Panc1 (cell line): Measurements from ENCODE around the gene PAX7. TPM values are rescaled to one million over a fixed set of nuclear protein-coding genes. Genes with fewer than 3 reads are reported as not detected.
A peak's percentile ranks its signal among the peaks of the same experiment; 100 is the strongest.

Experiments
- ATAC-seq: fragments of 200-7000 bp; cut with Tn5 transposase; 2 replicates; pipeline ENCODE4 v1.9.1; 2020; ENCODE audit warnings: mild to moderate bottlenecking, moderate library complexity
- BruUV-seq: library from RNA; stranded (reverse); fragments of 400-500 nt; replicated peaks from 2 replicates; lab custom pipeline; 2021; lab: Mats Ljungman, UMichigan
- CTCF ChIA-PET: fragments of 300-600 bp; sonication (Branson Sonifier 250); formaldehyde crosslinking; loops from one replicate; lab custom pipeline; 2022; ENCODE audit warnings: antibody characterized with exemption; lab: Charles Lee
- POLR2A ChIA-PET: fragments of 300-600 bp; sonication (Branson Sonifier 250); formaldehyde crosslinking; loops from one replicate; lab custom pipeline; 2022; ENCODE audit warnings: antibody characterized with exemption; lab: Charles Lee
- DNase-seq: peaks from one replicate; pipeline ENCODE4 v3.0.0-alpha.2; 2010; ENCODE audit warnings: low read depth, low spot score
- H3K27ac ChIP-seq: 2 replicates; pipeline ENCODE4 v1.5.1; 2011; ENCODE audit warnings: mild to moderate bottlenecking, low read length, inconsistent platforms
- H3K27me3 ChIP-seq: fragments of 200-500 bp; sonication (Bioruptor generic); 2 replicates; pipeline ENCODE4 v1.6.0; 2014; ENCODE audit warnings: low read length, inconsistent platforms; ENCODE audit not compliant: control insufficient read depth, insufficient read depth
- H3K36me3 ChIP-seq: fragments of 200-500 bp; sonication (Bioruptor generic); 2 replicates; pipeline ENCODE4 v1.5.1; 2014; ENCODE audit warnings: inconsistent platforms, mild to moderate bottlenecking, low read length, moderate library complexity; ENCODE audit not compliant: control insufficient read depth, insufficient read depth
- H3K4me1 ChIP-seq: 2 replicates; pipeline ENCODE4 v1.5.1; 2011; ENCODE audit warnings: inconsistent platforms, mild to moderate bottlenecking, low read length, moderate library complexity; ENCODE audit not compliant: control insufficient read depth, insufficient read depth
- H3K4me3 ChIP-seq, 2 experiments: 2 replicates each; pipeline ENCODE4 v1.5.1; 2011 to 2012; ENCODE audit warnings: low read depth in 2 of 2, low read length in 2 of 2, mild to moderate bottlenecking in 2 of 2, inconsistent platforms in 1 of 2, moderate library complexity in 1 of 2
- H3K9me3 ChIP-seq: fragments of 200-500 bp; sonication (Bioruptor generic); 2 replicates; pipeline ENCODE4 v1.5.1; 2014; ENCODE audit warnings: low read depth, mild to moderate bottlenecking, inconsistent platforms, low read length, moderate library complexity; ENCODE audit not compliant: control insufficient read depth, insufficient read depth
- POLR2AphosphoS5 ChIP-seq: IDR thresholded peaks from 2 replicates; pipeline ENCODE4 v1.6.1; 2012; ENCODE audit warnings: mild to moderate bottlenecking, low read depth, low read length, moderate library complexity
- REST ChIP-seq, 2 experiments: IDR thresholded peaks; 2 replicates each; pipeline ENCODE4 v1.6.1; 2011 to 2012; ENCODE audit warnings: low read depth in 2 of 2, control low read depth in 1 of 2, low read length in 1 of 2, mild to moderate bottlenecking in 1 of 2, moderate library complexity in 1 of 2; ENCODE audit not compliant: insufficient read depth in 1 of 2
- SIN3A ChIP-seq: IDR thresholded peaks from 2 replicates; pipeline ENCODE4 v1.6.1; 2012; ENCODE audit warnings: low read depth, mild to moderate bottlenecking, low read length, moderate library complexity, borderline replicate concordance; ENCODE audit not compliant: insufficient read depth
- TCF7L2 ChIP-seq: IDR thresholded peaks from 2 replicates; pipeline ENCODE4 v1.6.1; 2011; ENCODE audit warnings: mild to moderate bottlenecking, low read depth, low read length, inconsistent platforms
- in situ Hi-C: cut with HindIII; loops from 2 replicates; pipeline ENCODE4 v1.10.0; 2016; ENCODE audit warnings: low sequenced_read_pairs, low pct_unique_long_range_greater_than_20kb
- intact Hi-C: fragments of 100-400 bp; cut with micrococcal nuclease; formaldehyde crosslinking; loops from one replicate; pipeline ENCODE4 v1.10.0; 2022; ENCODE audit not compliant: unreplicated experiment
- total RNA-seq: library from RNA; stranded (reverse); gene quantifications from one replicate; pipeline ENCODE4 v1.2.1, GENCODE V29; 2021; ENCODE audit not compliant: unreplicated experiment
- TF ChIP-seq, protein P1 (sequence below): fragments of 450-650 bp; IDR thresholded peaks from 2 replicates; pipeline ENCODE4 v1.5.1; 2017; ENCODE audit warnings: mild to moderate bottlenecking

The PAX7 gene
- total RNA-seq, 1 experiment from 2014 or later = not detected

- no peak for ATAC-seq
Measured at GRCh38 chr1:18794051-18794450, 163.4 kb downstream of the PAX7 start.

GRCh38 chr1:18794561-18794960 is 163.9 kb downstream of the PAX7 start:
- Histone ChIP-seq H3K9me3 (no peaks in the 10 kb centered on the region), H3K27ac (no peak overlapping the region), H3K27me3 (peaks cover 5% of the 10 kb centered on the region; the same call in 1 of the 2 replicates), H3K4me3 (no peak overlapping the region), H3K4me1 (no peaks in the 10 kb centered on the region), H3K36me3 (no peaks in the 10 kb centered on the region)
- peak; percentile 62; the same call in 1 of the 2 replicates for ATAC-seq
- TF ChIP-seq REST (IDR thresholded peaks at IDR 0.05; ENCODE audit: insufficient read depth in 1 of 2, low read depth in 2 of 2, low read length in 1 of 2) (no peak), SIN3A (no peak), POLR2AphosphoS5 (no peak), TCF7L2 (no peak)
- TF ChIP-seq, protein P1, sequence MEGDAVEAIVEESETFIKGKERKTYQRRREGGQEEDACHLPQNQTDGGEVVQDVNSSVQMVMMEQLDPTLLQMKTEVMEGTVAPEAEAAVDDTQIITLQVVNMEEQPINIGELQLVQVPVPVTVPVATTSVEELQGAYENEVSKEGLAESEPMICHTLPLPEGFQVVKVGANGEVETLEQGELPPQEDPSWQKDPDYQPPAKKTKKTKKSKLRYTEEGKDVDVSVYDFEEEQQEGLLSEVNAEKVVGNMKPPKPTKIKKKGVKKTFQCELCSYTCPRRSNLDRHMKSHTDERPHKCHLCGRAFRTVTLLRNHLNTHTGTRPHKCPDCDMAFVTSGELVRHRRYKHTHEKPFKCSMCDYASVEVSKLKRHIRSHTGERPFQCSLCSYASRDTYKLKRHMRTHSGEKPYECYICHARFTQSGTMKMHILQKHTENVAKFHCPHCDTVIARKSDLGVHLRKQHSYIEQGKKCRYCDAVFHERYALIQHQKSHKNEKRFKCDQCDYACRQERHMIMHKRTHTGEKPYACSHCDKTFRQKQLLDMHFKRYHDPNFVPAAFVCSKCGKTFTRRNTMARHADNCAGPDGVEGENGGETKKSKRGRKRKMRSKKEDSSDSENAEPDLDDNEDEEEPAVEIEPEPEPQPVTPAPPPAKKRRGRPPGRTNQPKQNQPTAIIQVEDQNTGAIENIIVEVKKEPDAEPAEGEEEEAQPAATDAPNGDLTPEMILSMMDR = no peak
- no peak for DNase-seq
- no TSS peak for BruUV-seq
- intact Hi-C loops = no loop called here
- POLR2A ChIA-PET = no interaction called here
- in situ Hi-C loops = no loop called here
- CTCF ChIA-PET = no interaction called here

More at GRCh38 chr1:18794051-18794450, 163.4 kb downstream of the PAX7 start:
- Histone ChIP-seq H3K36me3 (no peaks in the 10 kb centered on the region), H3K9me3 (no peaks in the 10 kb centered on the region), H3K4me3 (no peak overlapping the region), H3K4me1 (no peaks in the 10 kb centered on the region), H3K27me3 (peaks cover 9% of the 10 kb centered on the region; the same call in 1 of the 2 replicates), H3K27ac (no peak overlapping the region)
- no peak for DNase-seq
- BruUV-seq = no TSS peak
- intact Hi-C loops (no loop called here), in situ Hi-C loops (no loop called here)
- ChIA-PET POLR2A (no interaction called here), CTCF (no interaction called here)
- TF ChIP-seq TCF7L2 (no peak), SIN3A (no peak), REST (IDR thresholded peaks at IDR 0.05; ENCODE audit: insufficient read depth in 1 of 2, low read depth in 2 of 2, low read length in 1 of 2) (no peak), POLR2AphosphoS5 (no peak)
- TF ChIP-seq, protein P1 = no peak
